ENCODE measurements around the gene COL4A1.

GRCh38 chr13:110347088-110347487 is 40.1 kb upstream of the COL4A1 start:
- TF ChIP-seq POLR2AphosphoS5 (IDR thresholded peaks at IDR 0.05), result no peak
- TF ChIP-seq CTCF (IDR thresholded peaks at IDR 0.05), result no peak
- TF ChIP-seq POLR2A (IDR thresholded peaks at IDR 0.05), result no peak
